Heart left ventricle (tissue), 13 donors: ENCODE data around the gene RIMS1.

Experiments used
- CTCF ChIP-seq, 12 donors: fragments of 200-600 bp; sonication (generic) in 4 of 12; IDR thresholded peaks; one replicate each; pipeline versions ENCODE4 v1.5.0 to v1.8.0; 2018 to 2022; ENCODE audit warnings: antibody characterized with exemption in 12 of 12, mild to moderate bottlenecking in 5 of 12
- POLR2A ChIP-seq, 2 donors: fragments of 450-650 bp; IDR thresholded peaks; one replicate each; pipeline ENCODE4 v1.6.1; 2017; ENCODE audit warnings: antibody characterized with exemption in 2 of 2, mild to moderate bottlenecking in 2 of 2, moderate library complexity in 2 of 2
- donor health status: ischemic (EF 13 %, LVEDD 7.1; RV severe dilation, severe dysfunction).
- donor health status: DM: no; HTN: yes; CAD: no.
- donor health status: DM: no; HTN: no; CAD: no.
- donor health status: ischemic (EF 25% LVEDD 6.9; RV normal size, moderate dysfunction).
- donor health status: ischemic (EF 25% LVEDD 5.7; RV mildly dilated, moderate dysfunction).
- donor health status: ischemic (EF 35%, LVEDD 5.7; RV mildly dilated, moderate dysfunction).
- donor health status: nonischemic (EF 11% LVEDD 7.7; RV severe dilation, severe dysfunction).
- donor health status: DM: yes; HTN: yes; CAD: no.
- donor health status: PGD.
- donor health status: ischemic (EF 29% LVEDD 5.4; RV normal size, mild dysfunction).
- donor health status: nonischemic (EF 23%, LVEDD 6.1; RV moderate dilation, normal function).

- no peak for TF ChIP-seq CTCF (IDR thresholded peaks at IDR 0.05)
- no peak for TF ChIP-seq POLR2A (IDR thresholded peaks at IDR 0.05)
These were observed 438.2 kb downstream of the RIMS1 start for GRCh38 chr6:72324591-72324990.
